Omental fat pad (tissue), 4 donors: ENCODE results near the gene ZNF462. TPM values are rescaled to one million over a fixed set of nuclear protein-coding genes. Genes with fewer than 3 reads are reported as not detected.
A peak's percentile ranks its signal among the peaks of the same experiment; 100 is the strongest.

Experiments used
- ATAC-seq: fragments of 150-250 bp; one replicate; pipeline ENCODE4 v1.9.1; 2016; ENCODE audit warnings: mild to moderate bottlenecking, moderate library complexity; ENCODE audit not compliant: low FRiP score
- DNase-seq: peaks from one replicate; pipeline ENCODE4 v3.0.0-alpha.2; 2019; ENCODE audit warnings: low spot score
- total RNA-seq, 4 donors: library from RNA; depleted of rRNA; stranded (reverse); fragments of >200 nt; gene quantifications; one replicate each; pipeline ENCODE4 v1.1.0, GENCODE V29; 2016
- TF ChIP-seq, protein P1 (sequence below), 3 donors: fragments of 450-650 bp; IDR thresholded peaks; one replicate each; pipeline ENCODE4 v1.5.1; 2016 to 2017; ENCODE audit warnings: antibody characterized with exemption in 3 of 3, mild to moderate bottlenecking in 3 of 3, moderate library complexity in 2 of 3

Gene ZNF462
- total RNA-seq, 4 donors from 2014 or later, result 16.2 to 18.5 (median 16.7) TPM

DNA sequence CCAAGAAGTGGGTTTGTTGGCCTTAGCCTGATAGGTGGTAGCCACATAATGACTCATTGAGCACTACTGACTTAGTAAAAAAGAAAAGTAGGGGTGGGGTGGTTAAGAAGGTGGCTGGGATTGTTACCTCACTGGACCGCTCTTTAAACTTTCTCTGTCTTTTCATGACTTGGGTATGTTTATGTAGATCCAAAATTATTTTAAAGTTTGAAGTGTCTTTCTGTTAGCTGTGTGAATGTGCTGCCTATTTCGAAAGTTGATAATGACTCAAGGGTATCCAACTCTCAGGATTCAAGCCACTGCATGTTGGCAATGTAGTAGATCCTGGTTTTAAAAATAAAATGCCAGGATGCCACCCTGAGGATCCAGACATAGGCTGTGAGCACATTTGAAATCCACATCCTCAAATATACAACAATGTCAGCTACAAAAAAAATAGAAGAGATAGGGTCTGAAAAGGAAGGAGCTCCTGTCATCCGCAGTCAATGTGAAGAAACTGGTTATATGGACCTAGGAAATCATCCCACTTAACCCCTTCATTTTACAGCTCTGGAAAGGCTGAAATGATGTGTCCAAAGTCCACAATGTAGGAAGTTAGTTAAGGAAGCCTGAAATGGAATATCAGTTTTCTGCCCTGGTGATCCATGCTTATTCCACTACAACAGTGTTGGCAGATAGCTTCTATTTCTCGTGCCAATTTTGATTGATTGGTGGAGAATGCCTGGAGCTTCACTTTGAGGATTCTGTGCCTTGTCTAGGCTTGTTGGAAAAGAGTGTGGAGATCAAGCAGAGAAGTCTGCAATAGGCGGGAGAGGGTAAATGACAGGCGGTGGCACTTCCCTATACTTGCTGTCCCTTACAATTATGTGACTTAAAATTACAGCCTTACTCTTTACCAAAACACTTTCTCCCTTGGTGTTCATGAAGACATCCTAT, 23.4 kb downstream of the ZNF462 start:
- ATAC-seq (no peak), DNase-seq (no peak)
- TF ChIP-seq, protein P1, sequence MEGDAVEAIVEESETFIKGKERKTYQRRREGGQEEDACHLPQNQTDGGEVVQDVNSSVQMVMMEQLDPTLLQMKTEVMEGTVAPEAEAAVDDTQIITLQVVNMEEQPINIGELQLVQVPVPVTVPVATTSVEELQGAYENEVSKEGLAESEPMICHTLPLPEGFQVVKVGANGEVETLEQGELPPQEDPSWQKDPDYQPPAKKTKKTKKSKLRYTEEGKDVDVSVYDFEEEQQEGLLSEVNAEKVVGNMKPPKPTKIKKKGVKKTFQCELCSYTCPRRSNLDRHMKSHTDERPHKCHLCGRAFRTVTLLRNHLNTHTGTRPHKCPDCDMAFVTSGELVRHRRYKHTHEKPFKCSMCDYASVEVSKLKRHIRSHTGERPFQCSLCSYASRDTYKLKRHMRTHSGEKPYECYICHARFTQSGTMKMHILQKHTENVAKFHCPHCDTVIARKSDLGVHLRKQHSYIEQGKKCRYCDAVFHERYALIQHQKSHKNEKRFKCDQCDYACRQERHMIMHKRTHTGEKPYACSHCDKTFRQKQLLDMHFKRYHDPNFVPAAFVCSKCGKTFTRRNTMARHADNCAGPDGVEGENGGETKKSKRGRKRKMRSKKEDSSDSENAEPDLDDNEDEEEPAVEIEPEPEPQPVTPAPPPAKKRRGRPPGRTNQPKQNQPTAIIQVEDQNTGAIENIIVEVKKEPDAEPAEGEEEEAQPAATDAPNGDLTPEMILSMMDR (IDR thresholded peaks at IDR 0.05), result no peak

DNA sequence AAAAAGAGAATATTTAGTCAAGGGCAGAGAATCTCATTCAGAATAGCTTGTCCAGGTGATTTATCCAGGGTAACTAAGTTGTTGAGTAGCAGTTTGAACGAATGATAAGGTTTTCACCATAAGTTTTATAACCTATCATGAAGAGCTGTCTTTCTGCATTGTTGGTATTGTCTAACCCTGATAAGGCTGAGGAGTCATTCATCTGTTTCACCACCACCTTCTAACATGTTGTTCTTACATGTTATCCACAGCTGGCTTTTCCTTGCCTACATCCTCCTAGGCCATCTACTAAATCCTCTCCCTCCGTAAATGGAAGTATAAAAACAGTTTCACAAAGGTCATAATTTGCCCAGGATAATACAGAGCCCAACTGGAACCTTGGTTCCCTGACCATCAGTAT, 24.1 kb downstream of the ZNF462 start:
- DNase-seq (no peak), ATAC-seq (no peak)
- TF ChIP-seq, protein P1 (IDR thresholded peaks at IDR 0.05), result no peak

DNA sequence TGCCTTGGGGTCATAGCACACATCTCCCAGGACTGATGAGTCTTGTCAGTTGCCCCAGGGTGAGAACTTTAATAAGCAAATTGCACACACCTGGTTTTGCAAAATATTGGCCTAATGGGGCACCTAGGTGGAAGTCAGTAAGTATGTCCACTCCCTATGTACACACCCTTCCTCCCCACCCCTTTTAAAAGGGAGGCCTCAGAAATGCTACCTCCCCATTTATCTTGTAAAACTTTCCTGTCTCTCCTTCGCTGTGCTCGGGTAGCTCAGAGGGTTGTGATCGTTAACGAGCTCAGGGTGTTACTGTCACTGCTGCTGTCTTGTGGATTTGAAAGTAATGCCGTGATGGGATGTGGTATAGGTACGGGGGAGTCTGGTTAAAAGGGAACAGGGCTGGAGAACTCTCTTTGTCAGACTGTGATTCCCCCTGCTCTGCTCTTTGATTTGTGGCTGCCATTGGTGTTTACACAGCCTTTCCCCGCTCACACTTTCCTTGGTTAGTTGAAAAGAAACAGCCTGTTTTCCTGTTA, 26.2 kb downstream of the ZNF462 start:
- TF ChIP-seq, protein P1 (IDR thresholded peaks at IDR 0.05), result no peak
- DNase-seq, result no peak
- ATAC-seq, result no peak

DNA sequence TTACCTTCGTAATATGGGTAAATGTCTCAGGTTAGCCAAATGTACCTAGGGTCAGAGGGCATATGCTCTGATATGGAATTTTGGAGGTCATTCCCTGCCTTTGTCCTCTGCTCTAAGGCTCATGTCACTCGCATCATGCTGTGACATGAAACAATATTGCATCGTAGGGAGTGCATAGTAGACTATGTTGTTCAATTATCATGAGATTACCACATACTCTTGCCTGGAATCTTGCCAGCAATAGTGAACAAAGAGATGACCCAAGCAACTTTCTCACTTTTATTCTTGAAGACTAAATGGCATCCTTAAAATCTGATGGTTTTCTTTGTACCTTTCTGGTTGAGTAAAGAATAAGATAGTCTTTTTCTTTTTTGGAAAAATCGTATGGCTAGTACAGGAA, 27.6 kb downstream of the ZNF462 start:
- TF ChIP-seq, protein P1 (IDR thresholded peaks at IDR 0.05), result no peak
- ATAC-seq (no peak), DNase-seq (no peak)

DNA sequence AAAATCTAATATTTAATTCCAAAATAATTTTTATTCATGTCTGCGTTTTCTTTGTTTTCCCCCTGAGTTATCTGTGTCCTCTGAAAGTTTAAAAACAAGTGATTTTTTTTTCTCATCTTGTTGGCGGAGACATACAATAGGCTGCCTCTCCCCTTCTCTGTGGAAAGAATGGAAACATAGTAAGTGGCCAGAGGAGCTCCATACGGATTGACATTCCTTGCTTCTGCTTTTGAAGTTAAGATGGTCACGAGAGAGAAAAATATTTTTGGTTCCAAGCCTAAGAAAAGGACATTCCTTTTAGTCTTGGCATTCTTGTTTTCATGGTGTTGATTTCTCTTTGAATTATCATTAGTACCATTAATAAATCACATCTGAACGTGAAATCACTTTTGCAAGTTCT, 28.3 kb downstream of the ZNF462 start:
- DNase-seq, result no peak
- ATAC-seq, result no peak
- TF ChIP-seq, protein P1 (IDR thresholded peaks at IDR 0.05), result no peak

DNA sequence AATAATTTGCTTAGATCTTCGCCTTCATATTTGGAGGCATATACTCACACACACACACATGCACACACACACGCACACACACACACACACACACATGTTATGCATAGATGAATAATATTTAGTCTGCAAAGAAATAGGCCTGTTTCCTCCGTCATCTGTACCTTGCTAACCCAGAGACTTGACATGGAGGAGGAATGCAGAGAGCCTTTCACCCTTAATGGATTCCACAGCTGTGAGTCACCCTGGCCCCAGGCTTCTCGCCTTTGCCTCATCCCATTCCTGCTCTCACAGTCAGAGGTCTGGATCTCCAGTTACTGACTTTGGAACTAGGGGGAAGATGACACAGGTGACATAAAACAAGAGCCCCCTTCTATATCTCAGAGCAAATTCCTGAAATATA, 29.7 kb downstream of the ZNF462 start:
- ATAC-seq, result peak; percentile 94
- DNase-seq, result peak; percentile 62
- TF ChIP-seq, protein P1 (IDR thresholded peaks at IDR 0.05), result no peak

DNA sequence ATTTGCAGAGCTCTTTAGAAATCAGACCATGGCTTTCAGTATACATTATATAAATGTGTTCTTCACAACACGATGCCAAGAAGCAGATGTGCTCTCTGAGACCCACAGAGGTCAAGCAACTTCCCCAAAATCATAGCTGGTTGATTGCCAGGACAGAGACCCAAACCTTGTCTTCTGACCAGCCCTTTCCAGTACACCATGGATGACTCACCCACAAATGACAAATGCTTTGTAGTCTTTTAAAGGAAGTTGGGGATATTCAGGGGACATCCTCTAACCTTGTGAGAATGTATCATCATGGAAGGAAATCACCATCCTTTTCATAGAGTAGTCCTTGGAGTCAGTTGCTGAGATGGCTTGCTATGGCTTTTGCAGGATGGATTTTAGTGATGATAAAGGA, 30.1 kb downstream of the ZNF462 start:
- TF ChIP-seq, protein P1 (IDR thresholded peaks at IDR 0.05), result no peak
- DNase-seq (no peak), ATAC-seq (peak; percentile 58)
